ENCODE data around the gene CCNE1. TPM values are rescaled to one million over a fixed set of nuclear protein-coding genes. Genes with fewer than 3 reads are reported as not detected.
A peak's percentile ranks its signal among the peaks of the same experiment; 100 is the strongest.

The CCNE1 gene
- total and polyA plus RNA-seq, 2 of the 13 experiments (the other 11 are each of a cell fraction or from before 2014, with no cell fraction given): 16.0 to 50.6 TPM

DNA sequence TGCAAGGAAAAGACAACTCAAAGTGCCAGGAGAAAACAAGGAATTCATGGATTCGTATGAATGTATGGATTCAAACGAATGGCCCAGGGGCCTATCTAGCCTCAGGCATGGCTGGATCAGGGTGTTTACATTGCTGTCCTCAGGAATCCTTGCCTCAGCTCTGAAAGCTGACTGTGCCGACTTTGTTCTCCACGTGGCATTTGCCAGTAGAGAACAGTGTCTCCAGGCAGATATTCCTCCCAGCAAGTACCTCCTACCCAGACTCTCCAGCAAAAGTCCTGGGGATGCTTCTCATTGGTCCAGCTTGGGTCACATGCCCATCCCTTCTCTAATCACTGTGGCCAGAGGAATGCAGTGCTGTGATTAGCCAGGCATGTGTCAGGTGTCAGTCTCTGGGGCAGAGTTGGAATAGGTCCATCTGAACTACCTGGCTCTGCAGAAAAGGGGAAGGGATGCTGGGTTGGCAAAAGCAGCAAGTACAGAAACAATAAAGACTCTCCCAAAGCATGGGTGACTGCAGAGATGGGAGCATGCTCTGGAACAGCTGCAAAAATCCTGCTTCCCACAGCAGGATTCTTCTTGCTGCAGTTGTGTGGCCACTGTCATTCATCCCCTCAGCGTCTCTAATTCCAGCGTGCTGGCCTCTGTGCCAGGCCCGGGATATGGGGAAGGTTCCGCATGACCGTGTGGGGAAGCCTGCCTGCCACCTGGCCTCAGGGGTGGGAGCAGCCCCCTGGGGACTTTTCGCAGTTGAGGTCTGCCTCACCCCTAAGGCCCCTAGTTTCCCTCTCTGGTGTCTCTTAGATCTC is 30.0 kb downstream of the CCNE1 start (continued):
- TF ChIP-seq TGIF2 (CRISPR knock-in tag; IDR thresholded peaks at IDR 0.05) (peak; percentile 72), SPEN (CRISPR knock-in tag; IDR thresholded peaks at IDR 0.05; ENCODE audit: low read depth) (peak; percentile 51; the same call in 1 of the 2 replicates), ZFP90 (CRISPR knock-in tag; IDR thresholded peaks at IDR 0.05; ENCODE audit: borderline replicate concordance) (0 out of 2 replicates have a peak, but pooled peaks have one; percentile 4), LCORL (IDR thresholded peaks at IDR 0.05) (no peak), LCORL (CRISPR knock-in tag; IDR thresholded peaks at IDR 0.05) (0 out of 2 replicates have a peak, but pooled peaks have one; percentile 14), ZMYM4 (CRISPR knock-in tag; IDR thresholded peaks at IDR 0.05) (peak; percentile 63)

DNA sequence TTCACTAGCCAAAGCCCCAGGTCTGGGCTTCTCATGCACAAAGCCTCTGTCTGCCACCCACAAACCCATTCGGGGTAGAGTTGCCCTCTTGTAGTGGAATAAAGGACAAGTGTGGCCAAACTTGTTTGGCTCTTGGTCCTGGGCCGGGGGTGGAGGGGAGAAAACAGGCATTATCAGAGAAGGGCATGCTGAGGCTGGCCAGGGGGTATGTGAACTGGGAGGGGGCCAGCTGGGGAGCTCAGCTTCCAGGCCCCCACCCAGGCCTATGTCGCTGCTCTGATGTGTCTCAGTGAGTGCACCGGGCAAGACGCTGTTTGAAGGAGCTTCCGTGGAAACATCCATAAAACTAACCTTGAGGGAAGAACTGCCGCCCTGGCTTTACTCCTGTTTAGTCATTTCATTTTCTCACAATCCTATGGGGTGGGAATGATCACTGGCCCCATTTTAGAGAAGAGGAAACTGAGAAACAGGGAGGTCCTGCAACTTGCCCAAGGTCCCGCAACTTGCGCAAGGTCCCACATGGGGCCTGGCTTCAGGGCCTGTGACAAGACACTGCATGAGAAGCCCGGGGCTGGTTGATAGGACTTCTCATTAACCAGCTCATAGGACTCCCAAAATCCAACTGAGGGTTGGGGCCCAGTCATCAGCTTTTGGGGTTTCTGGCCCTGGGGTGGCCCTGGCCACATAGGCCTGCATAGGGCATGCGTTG is 30.8 kb downstream of the CCNE1 start:
- in situ Hi-C loops (cut with HindIII; ENCODE audit: extremely low pct_ligation_motif_present, low pct_unique_long_range_greater_than_20kb) (no loop called here), intact Hi-C loops (cut with micrococcal nuclease; ENCODE audit: unreplicated experiment) (no loop called here)
- H3K4me1 ChIP-seq (ENCODE audit: insufficient read depth, low read length): peaks cover 55% of the 10 kb centered on the region
- ChIA-PET POLR2A (no interaction called here), CTCF (ENCODE audit: low intra/inter-chr PET ratio, low total read pairs) (no interaction called here)
- H3K27ac ChIP-seq (ENCODE audit: extremely low read length, insufficient read depth, low read length): peak overlapping the region; percentile 20
- no TSS peak for BruUV-seq (replicated peaks)
- peak overlapping the region; percentile 21; the same call in 1 of the 2 replicates for H3K9ac ChIP-seq (ENCODE audit: insufficient read depth, low read depth, low read length)
- H3K27me3 ChIP-seq (ENCODE audit: control insufficient read depth in 1 of 2, insufficient read depth in 2 of 2, low read length in 2 of 2): no peaks in the 10 kb centered on the region
- H3K9me3 ChIP-seq (ENCODE audit: low read length): no peaks in the 10 kb centered on the region
- no peaks in the 10 kb centered on the region for H4K20me1 ChIP-seq (ENCODE audit: insufficient read depth, low read length)
- no peak for DNase-seq (ENCODE audit: low spot score)
- TF ChIP-seq ZNF629 (CRISPR knock-in tag; conservative IDR thresholded peaks at IDR 0.05): peak; percentile 82
- 0 out of 2 replicates have a peak, but pooled peaks have one; percentile 40 for TF ChIP-seq CEBPG (CRISPR knock-in tag; IDR thresholded peaks at IDR 0.05)
- TF ChIP-seq, protein P1, sequence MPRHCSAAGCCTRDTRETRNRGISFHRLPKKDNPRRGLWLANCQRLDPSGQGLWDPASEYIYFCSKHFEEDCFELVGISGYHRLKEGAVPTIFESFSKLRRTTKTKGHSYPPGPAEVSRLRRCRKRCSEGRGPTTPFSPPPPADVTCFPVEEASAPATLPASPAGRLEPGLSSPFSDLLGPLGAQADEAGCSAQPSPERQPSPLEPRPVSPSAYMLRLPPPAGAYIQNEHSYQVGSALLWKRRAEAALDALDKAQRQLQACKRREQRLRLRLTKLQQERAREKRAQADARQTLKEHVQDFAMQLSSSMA (CRISPR knock-in tag; IDR thresholded peaks at IDR 0.05): no peak
- TF ChIP-seq CEBPB (IDR thresholded peaks at IDR 0.05; ENCODE audit: borderline replicate concordance, low read depth, low read length): peak; percentile 69
- TF ChIP-seq, protein P2, sequence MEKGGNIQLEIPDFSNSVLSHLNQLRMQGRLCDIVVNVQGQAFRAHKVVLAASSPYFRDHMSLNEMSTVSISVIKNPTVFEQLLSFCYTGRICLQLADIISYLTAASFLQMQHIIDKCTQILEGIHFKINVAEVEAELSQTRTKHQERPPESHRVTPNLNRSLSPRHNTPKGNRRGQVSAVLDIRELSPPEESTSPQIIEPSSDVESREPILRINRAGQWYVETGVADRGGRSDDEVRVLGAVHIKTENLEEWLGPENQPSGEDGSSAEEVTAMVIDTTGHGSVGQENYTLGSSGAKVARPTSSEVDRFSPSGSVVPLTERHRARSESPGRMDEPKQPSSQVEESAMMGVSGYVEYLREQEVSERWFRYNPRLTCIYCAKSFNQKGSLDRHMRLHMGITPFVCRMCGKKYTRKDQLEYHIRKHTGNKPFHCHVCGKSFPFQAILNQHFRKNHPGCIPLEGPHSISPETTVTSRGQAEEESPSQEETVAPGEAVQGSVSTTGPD (CRISPR knock-in tag; IDR thresholded peaks at IDR 0.05): no peak
- TF ChIP-seq SP5 (CRISPR knock-in tag; IDR thresholded peaks at IDR 0.05; ENCODE audit: borderline replicate concordance, low read depth): no peak
- peak overlapping the region; percentile 75 for H3K4me2 ChIP-seq (ENCODE audit: low read depth, low read length)
- no peaks in the 10 kb centered on the region for H3K79me2 ChIP-seq (ENCODE audit: insufficient read depth, low read length)
- no peaks in the 10 kb centered on the region for H3K36me3 ChIP-seq (replicated peaks in 1 of 2; ENCODE audit: control insufficient read depth in 1 of 2, insufficient read depth in 2 of 2, low read length in 2 of 2)
- WGBS (ENCODE audit: low lambda C conversion rate): 61% methylated on average over 9 of the region's 11 CpGs
- ATAC-seq: no peak
- no peak for FAIRE-seq
- H2AFZ ChIP-seq (ENCODE audit: low read length): no peak overlapping the region
- peak overlapping the region in 2 of 3 experiments; percentile 63 to 72; a peak in 3 of 6 replicates for H3K4me3 ChIP-seq (replicated peaks in 1 of 3; ENCODE audit: insufficient read depth in 1 of 3, low read depth in 2 of 3, low read length in 3 of 3)
